Stimulated activated CD4-positive, alpha-beta T cell treated with anti-CD3 and anti-CD28 coated beads, Interleukin-1b, Interleukin-23, amount 100 ng/mL, for 48 hours (primary cell): ENCODE data around the gene STARD13.

Experiments used
- DNase-seq: peaks from one replicate; pipeline ENCODE4 v3.0.0-alpha.2; 2020

The STARD13 gene

DNA sequence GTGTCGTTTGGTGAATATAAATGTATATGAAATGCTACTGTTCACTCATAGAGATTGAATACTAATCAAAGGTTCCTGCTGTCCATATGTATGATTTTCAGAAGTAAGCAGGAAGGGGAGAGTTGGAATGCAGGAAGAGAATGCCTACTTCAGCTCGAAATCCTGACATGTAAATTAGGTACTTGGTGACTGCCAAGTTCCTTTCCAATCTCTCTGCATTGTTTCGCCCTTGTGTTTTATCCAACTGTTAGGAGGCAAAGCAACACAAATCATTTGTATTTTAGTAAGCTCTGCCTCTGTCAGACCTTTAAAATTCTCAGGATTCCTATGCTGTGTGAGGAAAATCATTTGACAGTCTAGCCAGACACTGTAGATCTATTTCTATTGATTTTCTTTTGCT, 9.0 kb downstream of the STARD13 start:
- DNase-seq = no peak

DNA sequence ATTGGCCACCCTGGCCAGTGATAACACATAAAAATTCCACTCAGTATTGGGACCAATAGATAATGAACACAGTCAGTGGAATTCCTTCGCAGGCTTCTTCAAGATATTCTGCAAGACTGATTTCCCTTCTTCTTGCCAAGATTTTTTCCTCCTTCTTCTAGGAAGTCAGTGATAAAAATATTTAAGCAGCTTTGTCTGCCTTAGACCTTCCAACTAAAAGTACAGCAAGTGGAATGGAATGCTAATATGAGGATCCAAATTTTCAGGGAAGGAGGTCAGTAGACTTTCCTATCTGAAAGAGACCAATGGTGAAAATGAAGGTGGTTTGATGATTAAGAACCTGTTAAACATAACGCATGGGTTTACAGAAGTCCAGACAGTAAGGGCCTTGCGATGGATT, 9.6 kb downstream of the STARD13 start:
- no peak for DNase-seq

DNA sequence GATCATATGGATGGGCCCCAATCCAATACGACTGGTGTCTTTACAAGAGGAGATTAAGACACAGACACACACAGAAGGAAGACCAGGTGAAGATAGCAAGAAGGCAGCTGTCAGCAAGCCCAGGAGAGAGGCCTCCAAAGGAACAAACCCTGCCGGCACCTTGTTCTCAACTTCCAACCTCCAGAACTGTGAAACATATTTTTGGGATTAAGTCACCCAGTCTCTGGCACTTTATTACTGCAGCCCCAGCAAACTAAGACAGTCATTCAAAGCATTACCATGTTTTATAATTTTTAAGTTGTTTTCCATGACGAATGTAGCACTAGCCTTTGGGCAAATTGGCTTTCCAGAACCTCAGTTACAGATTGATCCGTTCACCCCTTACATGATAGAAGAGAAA, 11.3 kb downstream of the STARD13 start:
- DNase-seq = no peak

DNA sequence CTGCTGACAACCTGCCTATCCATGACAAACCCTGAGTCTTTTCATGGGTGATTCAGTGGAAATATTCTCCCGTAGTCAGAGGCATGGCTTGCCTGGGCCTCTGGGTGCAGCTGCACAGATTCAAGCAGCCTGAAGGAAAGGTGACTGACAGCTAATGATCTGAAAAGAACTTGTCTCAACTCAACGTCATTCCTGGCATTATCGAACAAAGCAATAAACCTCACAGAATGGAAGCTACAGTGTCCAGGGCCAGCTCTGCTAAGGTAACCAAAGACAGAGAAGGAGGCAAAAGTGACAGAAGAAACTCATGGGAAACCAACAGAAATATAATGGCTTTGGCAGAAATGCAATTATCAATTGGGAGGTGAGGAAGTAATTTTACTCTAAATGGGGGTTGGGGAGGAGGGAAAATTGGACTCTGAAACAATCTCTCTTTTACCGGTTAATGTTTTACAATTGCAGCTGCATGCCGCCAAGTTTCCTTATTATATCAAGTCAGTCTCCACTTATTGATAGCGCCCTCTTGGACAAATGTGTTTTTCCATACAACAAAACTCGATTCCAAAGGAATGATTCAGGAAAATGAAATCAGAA, 12.9 kb downstream of the STARD13 start:
- DNase-seq = no peak

DNA sequence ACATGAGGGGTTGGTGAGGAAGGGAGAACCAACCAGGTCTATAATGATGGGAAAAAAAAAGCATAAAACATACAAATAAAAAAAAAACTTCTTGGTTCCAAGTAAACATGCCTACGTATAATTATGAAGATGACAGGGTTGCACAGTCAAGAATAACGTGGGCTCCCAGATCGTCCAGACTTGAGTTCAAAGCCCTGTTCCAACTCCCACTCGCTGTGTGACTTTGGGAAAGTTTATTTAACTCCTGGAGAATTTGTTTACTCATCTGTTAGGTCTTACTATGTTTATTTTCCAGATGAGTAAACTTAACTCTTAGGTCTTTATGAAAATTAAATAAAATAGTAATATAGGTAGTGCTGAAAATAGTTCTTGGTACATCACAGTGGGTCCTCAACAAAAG, 13.8 kb downstream of the STARD13 start:
- DNase-seq = no peak

DNA sequence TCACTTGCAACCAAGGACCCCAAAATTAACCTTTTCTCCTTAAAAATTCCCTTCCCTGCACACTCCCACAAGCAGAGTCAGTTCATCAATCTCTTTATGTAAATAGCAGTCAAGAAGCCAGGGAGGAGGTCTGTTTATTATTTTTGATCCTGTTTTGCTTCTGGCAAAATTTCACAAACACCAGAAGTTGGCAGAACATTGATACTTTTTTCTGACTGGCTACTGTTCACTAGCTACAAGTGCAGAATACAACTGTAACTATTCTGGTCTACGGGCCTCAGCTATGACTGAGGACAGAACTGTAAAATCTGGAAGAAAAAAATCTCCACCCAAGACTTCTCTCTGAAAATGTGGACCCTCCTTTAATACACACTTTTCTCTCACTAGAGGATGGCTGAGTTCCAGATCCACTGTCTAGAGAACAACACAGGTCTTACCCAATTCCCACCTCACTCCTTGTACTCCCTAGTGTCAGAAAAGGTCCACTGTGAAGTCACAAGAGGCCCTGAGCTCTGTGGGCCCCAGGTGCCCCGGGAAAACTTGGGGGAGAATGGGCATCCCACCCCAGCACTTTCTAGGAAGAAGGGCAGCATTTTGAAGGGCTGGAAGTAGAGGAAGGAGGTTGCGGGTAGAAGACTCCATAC, 14.5 kb downstream of the STARD13 start:
- no peak for DNase-seq

DNA sequence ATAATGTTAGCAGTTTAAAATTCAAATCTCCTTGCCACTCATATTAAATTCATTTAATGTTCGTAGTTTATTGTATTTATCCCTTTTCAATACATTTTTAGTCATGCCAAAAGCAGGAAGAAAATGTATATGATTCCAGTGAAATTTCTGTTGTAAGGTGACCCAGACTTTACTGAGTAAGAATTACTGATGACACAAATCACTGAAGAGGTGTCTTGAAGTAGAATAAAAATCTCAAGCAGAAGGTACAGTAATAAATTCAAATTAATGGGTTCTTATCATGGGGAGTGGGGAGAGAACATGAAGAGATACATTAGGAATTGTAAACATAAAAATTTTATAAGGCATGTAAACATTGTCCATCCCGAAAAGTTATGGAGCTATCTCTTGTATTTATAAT, 19.9 kb downstream of the STARD13 start:
- no peak for DNase-seq

DNA sequence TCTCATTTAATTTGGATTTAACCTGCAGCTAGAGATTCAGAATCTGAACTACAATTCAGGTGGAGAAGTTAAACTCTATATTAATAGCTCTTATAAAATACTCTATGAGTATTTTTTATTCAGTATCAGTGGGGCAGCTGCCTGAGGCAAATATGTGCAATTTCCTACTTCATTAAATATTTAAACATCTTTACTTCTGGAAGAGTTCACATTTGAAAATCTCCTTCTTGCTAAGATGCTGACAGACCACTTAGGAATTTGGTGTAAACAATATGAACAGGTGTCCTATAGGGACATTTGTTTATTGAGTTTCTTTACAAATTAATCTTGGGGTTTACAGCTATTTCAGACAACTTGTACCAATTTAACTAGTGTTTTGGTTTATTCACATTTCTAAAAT, 20.4 kb downstream of the STARD13 start:
- no peak for DNase-seq

DNA sequence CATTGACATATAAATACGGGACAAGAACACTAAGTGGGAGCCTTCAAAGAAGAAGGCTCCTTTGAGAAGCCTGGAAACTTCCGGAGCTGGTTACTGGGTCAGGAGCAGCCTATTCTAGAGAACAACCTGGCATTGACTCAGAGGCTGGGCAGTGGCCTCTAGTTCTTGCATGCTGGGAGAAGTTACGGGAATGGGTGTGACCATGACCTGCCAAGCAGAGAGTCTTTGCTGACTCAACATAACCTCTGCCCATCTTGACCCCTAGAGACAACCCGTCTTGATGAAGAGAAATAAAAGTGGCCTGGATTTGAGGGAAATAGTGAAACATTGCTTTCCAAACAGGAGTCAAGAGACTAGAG, 21.0 kb downstream of the STARD13 start:
- DNase-seq = no peak

DNA sequence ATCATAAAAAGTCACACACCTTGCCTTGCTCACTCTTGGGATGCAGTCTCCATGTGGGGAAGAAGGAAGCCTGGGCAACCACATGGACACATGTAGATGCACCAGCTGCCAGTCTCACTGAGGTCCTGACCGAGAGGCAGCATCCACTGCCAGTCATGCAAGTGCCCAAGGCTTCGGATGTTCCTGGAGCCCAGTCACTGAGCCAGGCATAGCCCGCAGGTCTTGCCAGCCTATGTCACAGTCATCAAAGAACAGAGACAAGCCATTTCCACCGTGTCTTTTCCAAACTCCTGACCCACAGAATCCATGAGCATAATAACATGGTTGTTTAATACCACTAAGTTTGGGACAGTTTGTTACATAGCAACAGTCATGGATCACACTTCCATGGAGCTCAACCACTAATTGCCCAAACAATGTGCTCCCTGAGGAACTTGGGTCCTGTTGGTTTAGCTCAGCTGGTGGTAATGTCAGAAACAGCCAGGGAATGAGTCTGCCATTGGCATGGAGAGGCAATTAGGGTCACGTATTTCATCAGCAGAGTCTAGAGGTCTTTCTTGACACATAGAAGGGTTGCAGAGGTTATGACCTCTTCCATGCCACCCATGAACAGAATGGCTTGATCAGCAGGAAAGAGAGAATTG, 21.5 kb downstream of the STARD13 start:
- DNase-seq = no peak

DNA sequence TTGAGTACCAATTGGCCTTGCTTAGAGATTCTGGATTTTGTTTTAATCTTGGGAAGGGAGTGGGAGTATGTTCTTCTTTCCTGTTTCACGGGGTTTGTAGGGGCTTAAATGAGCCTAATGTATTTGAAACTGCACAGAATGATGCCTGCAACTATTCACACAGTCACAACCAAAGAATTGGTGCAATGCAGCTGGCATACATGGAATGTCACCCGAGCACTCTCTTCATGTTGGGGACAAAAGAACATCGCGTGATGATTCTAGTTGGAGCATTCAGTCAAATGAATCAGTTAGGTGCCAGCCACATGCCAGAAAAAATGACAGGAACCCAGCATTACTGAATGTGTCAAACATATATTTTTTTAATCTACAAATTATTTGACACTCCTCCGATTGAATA, 22.1 kb downstream of the STARD13 start:
- no peak for DNase-seq

DNA sequence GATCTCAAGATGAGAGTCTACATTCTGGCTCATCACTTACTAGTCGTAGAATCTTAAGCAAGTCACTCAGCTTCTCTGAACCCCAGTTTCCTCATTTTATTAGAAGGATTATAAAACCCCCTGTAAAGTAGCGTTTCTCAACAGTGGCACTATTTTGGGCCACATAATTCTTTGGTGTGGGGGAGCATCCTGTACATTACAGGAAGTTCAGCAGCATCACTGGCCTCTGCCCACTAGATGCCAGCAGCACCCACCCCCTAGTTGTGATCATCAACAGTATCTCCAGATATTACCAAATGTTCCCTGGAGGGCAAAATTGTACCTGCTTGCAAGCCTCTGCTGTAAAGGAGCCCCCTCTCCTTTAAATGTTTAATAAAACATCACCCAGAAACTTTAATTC, 22.6 kb downstream of the STARD13 start:
- no peak for DNase-seq

DNA sequence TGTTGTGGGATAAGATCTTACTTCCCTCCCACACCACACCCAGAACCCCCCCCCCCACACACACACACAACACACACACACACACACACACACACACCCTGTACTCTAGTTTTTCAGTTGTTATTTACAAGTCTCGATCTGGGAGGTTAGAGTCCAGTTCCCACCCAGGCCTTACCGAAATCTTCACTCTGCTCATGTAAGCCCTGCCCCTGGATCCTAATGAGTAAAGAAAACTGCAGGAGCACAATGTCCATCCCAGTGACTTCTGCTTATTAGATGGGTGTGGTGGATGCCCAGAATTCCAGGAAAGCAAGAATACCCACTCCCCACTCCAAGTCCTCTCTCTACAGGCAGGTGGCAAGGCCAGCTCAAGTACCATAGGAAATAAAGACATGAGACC, 23.0 kb downstream of the STARD13 start:
- DNase-seq = no peak

DNA sequence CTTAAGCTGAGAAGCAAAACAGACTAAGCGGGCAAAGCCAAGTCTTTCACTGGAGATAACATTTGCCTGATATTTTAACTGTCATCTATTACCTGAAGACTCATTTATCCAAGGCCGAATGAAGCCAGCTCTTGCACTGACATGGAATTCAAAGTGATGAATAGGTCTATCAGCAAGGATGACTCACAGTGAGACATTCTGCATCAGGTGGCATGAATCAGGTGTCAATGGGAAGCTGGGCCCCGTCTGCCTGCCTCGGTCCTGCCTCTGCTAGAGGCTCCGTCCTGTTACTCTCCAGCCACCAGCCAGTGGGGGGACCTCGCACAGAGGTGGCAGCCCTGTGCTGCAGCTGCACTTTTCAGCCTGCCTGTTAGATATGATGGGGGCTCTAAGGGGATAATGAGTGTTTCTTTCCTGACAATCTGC, 23.5 kb downstream of the STARD13 start:
- no peak for DNase-seq

DNA sequence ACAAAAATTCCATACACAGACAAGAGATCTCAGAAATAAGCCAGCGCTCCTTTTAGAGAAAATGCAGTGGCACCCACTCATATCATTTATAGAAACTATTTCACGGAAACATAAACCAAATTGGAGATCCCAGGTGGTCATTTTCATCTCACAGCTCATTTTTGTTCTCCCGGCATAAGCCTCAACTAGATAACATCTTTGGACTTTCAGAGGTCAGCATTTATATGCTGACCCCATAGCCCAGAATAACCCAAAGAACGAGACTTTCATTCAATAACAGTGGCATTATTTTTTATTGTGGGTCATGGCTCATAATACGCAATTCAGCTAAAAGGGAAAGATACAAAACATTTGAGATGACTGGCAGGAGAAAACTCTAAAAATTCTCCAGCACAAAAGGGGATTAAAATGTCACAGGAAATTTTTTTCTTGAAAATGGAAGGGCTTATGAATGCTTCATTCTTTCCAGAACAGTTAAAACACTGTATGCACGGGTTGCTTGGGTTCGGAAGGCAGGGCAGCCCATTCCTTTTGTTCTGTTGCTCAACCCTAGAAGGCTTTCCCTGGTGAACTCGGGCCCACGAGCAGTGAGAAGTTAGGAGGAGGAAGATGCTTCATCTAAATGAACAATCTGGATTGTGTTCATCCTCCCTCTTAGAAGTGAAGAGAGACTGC, 24.0 kb downstream of the STARD13 start:
- no peak for DNase-seq

DNA sequence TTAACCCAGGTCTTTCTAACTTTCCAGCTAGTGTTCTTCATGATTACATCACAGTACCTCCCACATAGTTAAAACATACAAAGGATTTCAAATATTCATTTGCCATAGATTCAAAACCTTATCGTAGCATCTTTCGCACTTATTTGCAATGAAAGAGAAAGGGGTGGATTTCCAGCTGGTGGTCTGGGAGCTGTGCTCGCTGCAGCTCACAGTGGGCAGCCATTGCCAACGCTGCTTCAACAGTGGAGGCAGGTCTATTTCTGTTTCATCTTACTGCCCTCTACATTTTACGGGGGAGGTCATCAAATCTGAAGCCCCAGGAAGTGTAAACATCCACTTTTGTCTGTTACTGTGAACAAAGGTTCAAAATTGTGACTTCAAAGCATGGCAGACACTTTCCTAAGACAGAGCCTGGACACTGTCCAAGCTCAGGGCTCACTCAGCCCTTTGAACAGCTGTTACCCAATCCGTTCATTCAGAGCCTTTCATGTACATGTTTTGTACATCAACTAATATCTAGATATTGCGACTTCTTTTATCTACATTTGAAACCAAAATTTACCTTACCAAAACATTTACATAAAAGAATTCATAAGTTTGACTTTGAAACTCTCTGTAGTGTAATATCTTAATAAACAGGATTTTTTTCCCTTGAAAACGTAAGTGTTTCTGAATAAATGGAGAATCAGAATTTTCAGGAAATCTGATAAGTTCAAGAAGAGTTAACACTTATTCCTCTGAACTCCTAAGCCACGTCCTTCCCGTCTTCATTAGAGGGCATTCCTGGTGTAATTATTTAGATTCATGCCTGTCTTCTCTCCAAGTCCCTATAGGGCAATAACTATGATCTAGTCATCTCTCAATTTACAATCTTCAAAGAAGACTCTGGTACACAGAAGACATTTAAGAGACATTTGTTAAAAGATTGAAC, 25.1 kb downstream of the STARD13 start:
- DNase-seq = no peak

DNA sequence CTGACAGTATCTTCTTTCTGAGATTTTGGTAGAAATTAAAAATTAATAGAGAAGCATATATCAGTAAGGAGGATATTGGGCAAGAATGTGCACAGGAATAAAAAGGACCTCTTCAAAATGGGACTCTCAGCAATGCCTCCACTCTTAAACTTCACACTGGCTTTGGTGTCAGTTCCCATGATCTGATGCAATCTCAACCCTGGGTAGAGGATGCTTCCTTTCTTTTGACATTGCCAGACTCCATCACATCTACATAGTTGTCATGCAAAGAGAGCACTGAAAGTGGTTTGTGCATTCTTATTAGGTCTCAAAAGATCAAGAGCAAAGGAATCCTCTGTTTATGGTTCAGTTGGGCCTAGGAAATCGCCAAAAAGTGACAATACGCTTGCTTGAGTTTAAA, 26.3 kb downstream of the STARD13 start:
- no peak for DNase-seq

DNA sequence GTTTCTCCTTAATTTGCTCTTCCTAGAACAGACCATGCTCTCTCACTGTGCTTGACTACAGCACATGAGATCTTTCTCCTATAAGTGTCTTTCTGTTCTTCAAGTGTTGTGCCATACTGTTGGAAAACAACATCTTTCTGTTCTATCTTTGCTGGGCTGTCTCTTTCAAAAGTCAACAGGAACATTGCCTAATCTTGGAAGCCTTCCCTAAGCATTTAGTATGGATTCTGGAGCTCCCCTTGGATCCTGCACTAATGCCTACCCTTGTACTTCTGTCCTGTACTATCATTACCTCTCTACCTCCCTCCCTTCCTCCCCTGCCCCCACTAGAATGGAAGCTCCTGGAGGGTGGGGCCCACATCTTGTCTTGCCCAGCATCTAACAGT, 26.8 kb downstream of the STARD13 start:
- no peak for DNase-seq

DNA sequence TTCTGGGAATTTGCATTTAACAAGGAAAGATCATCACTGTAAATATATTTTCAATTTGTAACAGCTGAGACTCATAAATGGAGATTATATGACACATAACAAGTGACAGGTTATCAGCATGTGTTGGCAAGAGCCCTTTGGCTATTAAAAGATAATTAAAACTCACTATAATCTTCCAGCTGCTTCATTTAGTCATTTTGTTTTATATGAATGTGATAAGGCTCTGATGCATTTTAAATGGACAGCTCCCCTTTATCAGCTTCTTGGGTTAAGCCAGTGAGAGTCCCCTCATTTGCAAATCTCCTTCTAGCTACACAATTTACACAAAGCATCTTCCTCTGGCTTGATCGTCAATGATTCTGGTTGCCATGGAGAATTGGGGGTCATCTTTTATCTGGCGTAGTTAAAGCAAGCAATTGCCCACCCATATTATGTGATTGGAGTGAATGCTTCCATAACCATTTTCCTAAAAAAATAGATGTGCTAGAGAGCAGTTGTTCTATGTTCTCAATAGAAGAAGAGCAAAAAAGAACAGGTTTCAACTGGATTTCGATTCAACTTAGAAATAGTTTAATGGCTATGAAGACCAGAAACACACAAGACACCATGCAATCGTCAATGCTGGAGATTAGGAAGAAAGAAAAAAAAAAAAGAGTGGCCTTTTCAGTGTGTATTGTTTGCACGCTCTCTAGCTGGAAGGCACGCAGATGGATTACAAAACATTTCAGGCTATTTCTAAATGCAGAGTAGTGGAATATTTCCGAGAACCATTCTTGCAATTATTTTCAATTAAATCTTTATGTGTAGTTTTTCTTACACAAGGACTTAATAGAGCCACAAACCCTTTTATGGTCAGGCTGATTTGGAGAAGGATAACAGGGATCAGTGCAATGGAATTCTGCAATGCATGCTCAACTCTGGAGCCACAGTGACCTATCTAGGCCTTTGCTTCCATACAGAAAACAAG, 27.4 kb downstream of the STARD13 start:
- DNase-seq = no peak

DNA sequence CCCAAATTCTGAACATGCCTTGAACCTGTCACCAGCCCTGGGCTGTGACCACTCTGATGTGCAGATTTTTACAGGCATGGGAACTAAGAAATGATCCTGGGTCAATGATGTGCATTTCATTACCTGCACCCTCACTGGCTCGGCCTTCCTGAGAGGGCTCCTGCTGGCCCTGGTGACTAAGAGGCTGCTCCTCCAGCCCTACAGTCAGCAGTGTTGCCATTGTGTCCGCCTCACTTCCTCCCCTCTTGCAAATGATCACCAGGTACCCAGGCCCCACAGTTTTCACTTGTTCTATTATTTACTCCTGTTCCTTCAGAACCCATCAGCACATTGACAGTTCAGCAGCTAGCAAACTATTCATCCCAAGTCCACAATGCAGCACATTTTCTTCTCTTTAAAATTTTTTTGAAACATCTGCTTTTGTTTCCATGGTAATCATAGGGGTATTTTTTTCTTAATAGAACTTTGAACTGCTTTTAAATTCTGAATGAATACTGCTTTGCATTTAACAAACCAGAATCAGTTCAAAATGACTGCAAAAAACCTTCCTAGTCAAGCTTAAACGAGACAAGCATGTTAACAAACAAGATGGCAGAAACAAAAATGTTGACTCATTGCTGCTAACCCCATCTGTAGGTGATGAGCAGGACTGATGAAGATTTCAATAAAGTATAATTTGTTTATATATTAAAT, 29.3 kb downstream of the STARD13 start:
- no peak for DNase-seq

DNA sequence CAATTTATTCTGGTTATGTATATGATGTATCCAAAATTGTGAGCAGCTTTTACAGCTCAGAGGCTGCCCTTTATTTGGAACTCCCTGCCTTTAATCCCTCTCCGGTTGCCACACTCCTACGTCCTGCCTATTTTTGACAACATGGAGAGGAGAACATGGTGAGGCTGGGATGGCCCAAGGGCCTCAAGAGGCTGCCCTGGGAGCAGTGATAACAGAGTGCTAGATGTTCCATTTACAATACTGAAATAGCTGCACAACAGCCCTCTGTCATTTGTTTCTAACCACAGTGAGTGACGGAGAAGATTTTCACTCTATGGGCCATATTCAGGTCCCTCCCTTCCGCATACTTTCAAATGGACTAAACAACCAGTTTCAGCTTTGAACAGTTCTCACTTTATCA, 33.4 kb downstream of the STARD13 start:
- no peak for DNase-seq
